Measurements from ENCODE around the gene DACH2. TPM values are rescaled to one million over a fixed set of nuclear protein-coding genes. Genes with fewer than 3 reads are reported as not detected.

Gene DACH2
- total and polyA plus RNA-seq, 9 of the 15 experiments (the other 6 are each of a cell fraction or from before 2014, with no cell fraction given) = not detected

GRCh38 chrX:86133761-86134160 lies 14.5 kb upstream of the DACH2 start (continued):
- TF ChIP-seq EP400 (IDR thresholded peaks at IDR 0.05) (no peak), ARID1B (IDR thresholded peaks at IDR 0.05) (no peak), SMAD4 (CRISPR knock-in tag; conservative IDR thresholded peaks at IDR 0.05) (no peak), ZNF395 (CRISPR knock-in tag; IDR thresholded peaks at IDR 0.05) (no peak)

- ChIA-PET CTCF (ENCODE audit: low intra/inter-chr PET ratio) (no interaction called here), POLR2A (no interaction called here)
- Histone ChIP-seq H3K4me1 (replicated peaks in 1 of 2; ENCODE audit: control insufficient read depth in 2 of 2, insufficient read depth in 2 of 2, low read length in 2 of 2) (no peaks in the 10 kb centered on the region), H3K4me3 (no peak overlapping the region), H3K79me2 (ENCODE audit: control insufficient read depth, insufficient read depth, low read length) (no peaks in the 10 kb centered on the region), H4K20me1 (replicated peaks; ENCODE audit: control insufficient read depth, insufficient read depth, low read length) (no peaks in the 10 kb centered on the region), H3K36me3 (ENCODE audit: control insufficient read depth, insufficient read depth, low read length) (no peaks in the 10 kb centered on the region), H3K4me2 (ENCODE audit: insufficient read depth, low read length) (no peak overlapping the region), H3K27me3 (ENCODE audit: control insufficient read depth in 2 of 2, insufficient read depth in 2 of 2, low read length in 2 of 2) (no peaks in the 10 kb centered on the region), H3K27ac (ENCODE audit: extremely low read depth, low read depth, low read length) (no peak overlapping the region), H3K9me3 (replicated peaks; ENCODE audit: control insufficient read depth, insufficient read depth, low read depth, low read length) (no peaks in the 10 kb centered on the region), H3K9ac (ENCODE audit: insufficient read depth in 1 of 2, low read depth in 2 of 2, low read length in 2 of 2) (no peak overlapping the region), H3K9me1 (ENCODE audit: control insufficient read depth, insufficient read depth, low read length) (no peaks in the 10 kb centered on the region), H2AFZ (ENCODE audit: low read depth, low read length) (no peak overlapping the region)
- BruUV-seq (replicated peaks) = no TSS peak
- DNase-seq (ENCODE audit: extremely low read depth in 1 of 4, low spot score in 3 of 4) = no peak
- FAIRE-seq = no peak
- ATAC-seq = no peak
- 0% methylated on average over 3 of the region's 3 CpGs for WGBS (ENCODE audit: insufficient coverage, low coverage, missing lambda C conversion rate)
- intact Hi-C loops (cut with micrococcal nuclease) (no loop called here), in situ Hi-C loops (cut with MboI) (no loop called here)
- TF ChIP-seq GABPA (tag; conservative IDR thresholded peaks at IDR 0.05; ENCODE audit: low read depth) (no peak), NCOR1 (IDR thresholded peaks at IDR 0.05) (no peak), MAFF (IDR thresholded peaks at IDR 0.05; ENCODE audit: low read length) (no peak), KDM4B (IDR thresholded peaks at IDR 0.05; ENCODE audit: borderline replicate concordance in 2 of 2, low read depth in 1 of 2) (no peak), ZBTB5 (IDR thresholded peaks at IDR 0.05) (no peak), MTA3 (IDR thresholded peaks at IDR 0.05; ENCODE audit: borderline replicate concordance) (no peak)
Measured at GRCh38 chrX:86137071-86137470, 11.2 kb upstream of the DACH2 start.

All from K562 (cell line).